GM12878 (cell line): ENCODE data around the gene TBX15. TPM values are rescaled to one million over a fixed set of nuclear protein-coding genes. Genes with fewer than 3 reads are reported as not detected.
A peak's percentile ranks its signal among the peaks of the same experiment; 100 is the strongest.

ENCODE experiments used
- ATAC-seq: fragments of 200-7000 bp; cut with Tn5 transposase; 3 replicates; pipeline ENCODE4 v1.9.1; 2020; ENCODE audit warnings: mild to moderate bottlenecking, moderate library complexity
- BruUV-seq: library from RNA; stranded (reverse); fragments of 400-500 nt; replicated peaks from 2 replicates; lab custom pipeline; 2021; lab: Mats Ljungman, UMichigan
- CTCF ChIA-PET: fragments of 300-600 bp; sonication (Branson Sonifier 250); formaldehyde crosslinking; extraction: SDS; loops from one replicate; lab custom pipeline; 2021; ENCODE audit warnings: inconsistent platforms; lab: Yijun Ruan, JAX
- POLR2A ChIA-PET: fragments of 350-600 bp; formaldehyde crosslinking; extraction: SDS; loops from one replicate; lab custom pipeline; 2021; ENCODE audit warnings: inconsistent platforms; lab: Charles Lee
- RAD21 ChIA-PET: fragments of 300-600 bp; sonication (Branson Sonifier 250); formaldehyde crosslinking; loops from one replicate; lab custom pipeline; 2023; ENCODE audit warnings: antibody characterized with exemption; ENCODE audit not compliant: unreplicated experiment; lab: Charles Lee
- SMC1A ChIA-PET: fragments of 300-600 bp; sonication (Branson Sonifier 250); formaldehyde crosslinking; loops from one replicate; lab custom pipeline; 2023; ENCODE audit not compliant: unreplicated experiment, uncharacterized antibody; lab: Charles Lee
- DNase-seq: peaks from one replicate; pipeline ENCODE4 v3.0.0-alpha.2; 2011; ENCODE audit warnings: low read depth, low spot score
- FAIRE-seq: peaks from 3 replicates; lab custom pipeline; 2011; peaks lifted over from hg19 to GRCh38; lab: Jason Lieb, UNC
- H2AFZ ChIP-seq: 2 replicates; pipeline ENCODE4 v1.6.0; 2011; ENCODE audit warnings: low read depth, low read length, control low read depth; ENCODE audit not compliant: control insufficient read depth
- H3K27ac ChIP-seq: 2 replicates; pipeline ENCODE4 v1.5.1; 2011; ENCODE audit warnings: control low read depth; ENCODE audit not compliant: control insufficient read depth, insufficient read depth
- H3K27me3 ChIP-seq, 2 experiments: replicated peaks in 1 of 2; 2 replicates each; pipeline versions ENCODE4 v1.6.0 to v1.6.1; 2011; ENCODE audit warnings: low read length in 1 of 2; ENCODE audit not compliant: control insufficient read depth in 2 of 2, insufficient read depth in 2 of 2
- H3K36me3 ChIP-seq, 2 experiments: 2 replicates each; pipeline ENCODE4 v1.5.1; 2011; ENCODE audit warnings: low read length in 1 of 2; ENCODE audit not compliant: control insufficient read depth in 2 of 2, insufficient read depth in 2 of 2
- H3K4me1 ChIP-seq: 2 replicates; pipeline ENCODE4 v1.6.1; 2011; ENCODE audit warnings: mild to moderate bottlenecking, low read length, moderate library complexity, mixed read lengths; ENCODE audit not compliant: control insufficient read depth, insufficient read depth
- H3K4me2 ChIP-seq: 2 replicates; pipeline ENCODE4 v1.6.0; 2011; ENCODE audit warnings: control low read depth; ENCODE audit not compliant: control insufficient read depth, insufficient read depth
- H3K4me3 ChIP-seq: fragments of 200-600 bp; sonication (generic); 2 replicates; pipeline ENCODE4 v1.5.1; 2016
- H3K79me2 ChIP-seq: 2 replicates; pipeline ENCODE4 v1.6.0; 2011; ENCODE audit warnings: low read length; ENCODE audit not compliant: control insufficient read depth, insufficient read depth
- H3K9ac ChIP-seq: 2 replicates; pipeline ENCODE4 v1.8.0; 2011; ENCODE audit warnings: low read length, control low read depth, mixed read lengths; ENCODE audit not compliant: control insufficient read depth, insufficient read depth
- H3K9me3 ChIP-seq: replicated peaks from 3 replicates; pipeline ENCODE4 v1.5.1; 2011; ENCODE audit warnings: mild to moderate bottlenecking, low read length; ENCODE audit not compliant: control insufficient read depth, insufficient read depth
- H4K20me1 ChIP-seq: 2 replicates; pipeline ENCODE4 v1.6.0; 2011; ENCODE audit not compliant: control insufficient read depth, insufficient read depth
- BCL11A ChIP-seq: IDR thresholded peaks from 2 replicates; pipeline ENCODE4 v1.6.1; 2011; ENCODE audit warnings: low read depth, low read length
- CHD1 ChIP-seq: IDR thresholded peaks from 2 replicates; pipeline ENCODE4 v1.6.1; 2012; ENCODE audit warnings: low read depth, low read length, improper control_type of control experiment
- KDM1A ChIP-seq: fragments of 200-600 bp; sonication (generic); IDR thresholded peaks from 2 replicates; pipeline ENCODE4 v1.6.1; 2016; ENCODE audit warnings: borderline replicate concordance
- MEF2B ChIP-seq: fragments of 450-650 bp; IDR thresholded peaks from 2 replicates; pipeline ENCODE4 v1.6.1; 2018; ENCODE audit warnings: mild to moderate bottlenecking, moderate library complexity; ENCODE audit not compliant: partially characterized antibody, poor library complexity, severe bottlenecking
- NFYA ChIP-seq: IDR thresholded peaks from 2 replicates; pipeline ENCODE4 v1.6.1; 2011; ENCODE audit warnings: low read depth, mild to moderate bottlenecking, low read length, improper control_type of control experiment, borderline replicate concordance
- NR2F1 ChIP-seq: fragments of 450-650 bp; conservative IDR thresholded peaks from 2 replicates; pipeline ENCODE4 v1.6.1; 2017; ENCODE audit warnings: mild to moderate bottlenecking
- POU2F2 ChIP-seq: IDR thresholded peaks from 3 replicates; pipeline ENCODE4 v1.6.1; 2011; ENCODE audit warnings: low read depth, mild to moderate bottlenecking, low read length, borderline replicate concordance
- SIN3A ChIP-seq: IDR thresholded peaks from 2 replicates; pipeline ENCODE4 v1.6.1; 2012; ENCODE audit warnings: low read depth, low read length, improper control_type of control experiment
- STAT3 ChIP-seq: IDR thresholded peaks from 2 replicates; pipeline ENCODE4 v1.6.1; 2011; ENCODE audit warnings: low read depth, low read length, improper control_type of control experiment
- SUPT20H ChIP-seq: IDR thresholded peaks from 2 replicates; pipeline ENCODE4 v1.6.1; 2011; ENCODE audit warnings: low read depth, mild to moderate bottlenecking, low read length, moderate library complexity, borderline replicate concordance; ENCODE audit not compliant: control insufficient read depth
- ZNF217 ChIP-seq: fragments of 450-650 bp; IDR thresholded peaks from 2 replicates; pipeline ENCODE4 v1.6.1; 2017; ENCODE audit warnings: antibody characterized with exemption, mild to moderate bottlenecking
- ZNF24 ChIP-seq: fragments of 450-650 bp; IDR thresholded peaks from 2 replicates; pipeline ENCODE4 v1.6.1; 2017; ENCODE audit warnings: antibody characterized with exemption, mild to moderate bottlenecking
- ZNF274 ChIP-seq: IDR thresholded peaks from one replicate; pipeline ENCODE4 v1.8.0; 2011; ENCODE audit not compliant: insufficient read length, insufficient read depth
- WGBS: methylation state at CpG from one replicate; pipeline ENCODE4 v1.1.6; 2016; ENCODE audit warnings: low lambda C conversion rate; ENCODE audit not compliant: insufficient replicate concordance, insufficient coverage; ENCODE audit errors: missing lambda C conversion rate; 5-methylcytosine and 5-hydroxymethylcytosine counted together
- in situ Hi-C: fragments of 300-500 bp; cut with MboI; formaldehyde crosslinking; loops from 9 replicates; pipeline ENCODE4 v1.14.3; 2018; ENCODE audit warnings: mixed read lengths
- intact Hi-C: fragments of 100-400 bp; cut with micrococcal nuclease; formaldehyde crosslinking; loops from one replicate; pipeline ENCODE4 v1.14.2; 2022; ENCODE audit not compliant: unreplicated experiment
- polyA plus RNA-seq, 11 experiments: library from polyadenylated mRNA; depleted of rRNA in 4 of 11; unstranded in 6 of 11; stranded (reverse) in 5 of 11; fragments of >200 nt; fragmentation: Nextera tagmentation in 4 of 11; fragmentation: Illumina TruSeq in 1 of 11; extraction: Ambion mirVana in 4 of 11; extraction: Trizol in 1 of 11; gene quantifications; 1 replicate in 1 of 11; 2 replicates in 10 of 11; pipeline versions ENCODE4 v1.2.1 to v1.2.3, GENCODE V29; 2011 to 2016; ENCODE audit warnings: inconsistent platforms in 2 of 11, missing spikeins in 2 of 11, low read depth in 1 of 11
- total RNA-seq, 4 experiments: library from RNA; depleted of rRNA in 3 of 4; stranded (reverse); fragments of >200 nt in 3 of 4; fragmentation: Illumina TruSeq in 1 of 4; extraction: Trizol in 1 of 4; gene quantifications; 2 replicates each; pipeline versions ENCODE4 v1.2.1 to v1.2.3, GENCODE V29; 2013 to 2021
- TF ChIP-seq, protein P1 (sequence below): IDR thresholded peaks from 2 replicates; pipeline ENCODE4 v1.6.1; 2012; ENCODE audit warnings: low read length, inconsistent platforms
- TF ChIP-seq, protein P2 (sequence below): fragments of 450-650 bp; IDR thresholded peaks from 2 replicates; pipeline ENCODE4 v1.6.1; 2016; ENCODE audit warnings: mild to moderate bottlenecking
- TF ChIP-seq, protein P3 (sequence below): fragments of 450-650 bp; IDR thresholded peaks from 2 replicates; pipeline ENCODE4 v1.6.1; 2017; ENCODE audit warnings: antibody characterized with exemption, mild to moderate bottlenecking, moderate library complexity
- TF ChIP-seq, protein P4 (sequence below): IDR thresholded peaks from 2 replicates; pipeline ENCODE4 v1.6.1; 2011; ENCODE audit warnings: mild to moderate bottlenecking, low read depth, low read length, moderate library complexity; ENCODE audit not compliant: insufficient replicate concordance

Gene TBX15
- total and polyA plus RNA-seq, 10 of the 15 experiments (the other 5 are each of a cell fraction or from before 2014, with no cell fraction given): 0.64 to 9.4 (median 0.99) TPM

DNA sequence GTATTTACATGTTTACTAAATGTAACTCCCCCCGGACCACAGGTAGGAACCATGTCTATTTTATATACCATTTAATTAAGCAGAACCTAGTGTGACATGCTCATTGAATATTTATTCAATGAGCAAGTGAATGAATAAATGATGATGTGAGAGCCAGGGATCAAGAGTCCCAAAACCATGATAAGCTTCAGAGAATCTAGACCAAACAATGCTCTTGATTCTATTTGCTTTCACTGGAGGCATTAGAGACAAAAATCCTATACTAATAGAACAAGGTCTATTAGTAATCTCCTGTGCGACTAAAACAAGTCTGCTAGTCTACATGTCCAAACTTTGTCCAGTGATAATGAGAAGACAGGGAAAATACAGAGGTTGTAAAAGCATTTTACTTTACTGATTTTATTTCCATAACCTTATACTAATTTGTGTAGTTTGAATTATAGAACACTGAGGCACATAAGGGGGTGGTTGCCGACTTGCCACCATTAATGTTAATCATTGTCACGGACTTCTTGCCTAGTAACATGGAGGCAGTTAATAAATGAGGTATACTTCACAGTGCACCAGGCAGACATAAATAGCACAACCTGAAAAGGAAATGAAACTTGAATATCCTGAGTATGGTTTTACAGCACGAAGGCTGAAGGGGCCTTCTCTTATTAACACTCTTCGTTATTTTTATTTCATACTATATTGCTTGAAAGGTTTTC lies 69.8 kb downstream of the TBX15 start:
- no peaks in the 10 kb centered on the region for H3K79me2 ChIP-seq
- peak overlapping the region; percentile 22 for H3K4me2 ChIP-seq
- TF ChIP-seq NR2F1: peak; percentile 37; the same call in 1 of the 2 replicates
- TF ChIP-seq MEF2B: peak; percentile 88
- TF ChIP-seq SIN3A: no peak
- no peak for TF ChIP-seq STAT3
- TF ChIP-seq, protein P1, sequence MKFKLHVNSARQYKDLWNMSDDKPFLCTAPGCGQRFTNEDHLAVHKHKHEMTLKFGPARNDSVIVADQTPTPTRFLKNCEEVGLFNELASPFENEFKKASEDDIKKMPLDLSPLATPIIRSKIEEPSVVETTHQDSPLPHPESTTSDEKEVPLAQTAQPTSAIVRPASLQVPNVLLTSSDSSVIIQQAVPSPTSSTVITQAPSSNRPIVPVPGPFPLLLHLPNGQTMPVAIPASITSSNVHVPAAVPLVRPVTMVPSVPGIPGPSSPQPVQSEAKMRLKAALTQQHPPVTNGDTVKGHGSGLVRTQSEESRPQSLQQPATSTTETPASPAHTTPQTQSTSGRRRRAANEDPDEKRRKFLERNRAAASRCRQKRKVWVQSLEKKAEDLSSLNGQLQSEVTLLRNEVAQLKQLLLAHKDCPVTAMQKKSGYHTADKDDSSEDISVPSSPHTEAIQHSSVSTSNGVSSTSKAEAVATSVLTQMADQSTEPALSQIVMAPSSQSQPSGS: 0 out of 2 replicates have a peak, but pooled peaks have one; percentile 19
- no peak for TF ChIP-seq ZNF274
- TF ChIP-seq, protein P2, sequence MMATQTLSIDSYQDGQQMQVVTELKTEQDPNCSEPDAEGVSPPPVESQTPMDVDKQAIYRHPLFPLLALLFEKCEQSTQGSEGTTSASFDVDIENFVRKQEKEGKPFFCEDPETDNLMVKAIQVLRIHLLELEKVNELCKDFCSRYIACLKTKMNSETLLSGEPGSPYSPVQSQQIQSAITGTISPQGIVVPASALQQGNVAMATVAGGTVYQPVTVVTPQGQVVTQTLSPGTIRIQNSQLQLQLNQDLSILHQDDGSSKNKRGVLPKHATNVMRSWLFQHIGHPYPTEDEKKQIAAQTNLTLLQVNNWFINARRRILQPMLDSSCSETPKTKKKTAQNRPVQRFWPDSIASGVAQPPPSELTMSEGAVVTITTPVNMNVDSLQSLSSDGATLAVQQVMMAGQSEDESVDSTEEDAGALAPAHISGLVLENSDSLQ: no peak
- TF ChIP-seq ZNF217: 0 out of 2 replicates have a peak, but pooled peaks have one; percentile 57
- TF ChIP-seq CHD1: no peak
- TF ChIP-seq, protein P3, sequence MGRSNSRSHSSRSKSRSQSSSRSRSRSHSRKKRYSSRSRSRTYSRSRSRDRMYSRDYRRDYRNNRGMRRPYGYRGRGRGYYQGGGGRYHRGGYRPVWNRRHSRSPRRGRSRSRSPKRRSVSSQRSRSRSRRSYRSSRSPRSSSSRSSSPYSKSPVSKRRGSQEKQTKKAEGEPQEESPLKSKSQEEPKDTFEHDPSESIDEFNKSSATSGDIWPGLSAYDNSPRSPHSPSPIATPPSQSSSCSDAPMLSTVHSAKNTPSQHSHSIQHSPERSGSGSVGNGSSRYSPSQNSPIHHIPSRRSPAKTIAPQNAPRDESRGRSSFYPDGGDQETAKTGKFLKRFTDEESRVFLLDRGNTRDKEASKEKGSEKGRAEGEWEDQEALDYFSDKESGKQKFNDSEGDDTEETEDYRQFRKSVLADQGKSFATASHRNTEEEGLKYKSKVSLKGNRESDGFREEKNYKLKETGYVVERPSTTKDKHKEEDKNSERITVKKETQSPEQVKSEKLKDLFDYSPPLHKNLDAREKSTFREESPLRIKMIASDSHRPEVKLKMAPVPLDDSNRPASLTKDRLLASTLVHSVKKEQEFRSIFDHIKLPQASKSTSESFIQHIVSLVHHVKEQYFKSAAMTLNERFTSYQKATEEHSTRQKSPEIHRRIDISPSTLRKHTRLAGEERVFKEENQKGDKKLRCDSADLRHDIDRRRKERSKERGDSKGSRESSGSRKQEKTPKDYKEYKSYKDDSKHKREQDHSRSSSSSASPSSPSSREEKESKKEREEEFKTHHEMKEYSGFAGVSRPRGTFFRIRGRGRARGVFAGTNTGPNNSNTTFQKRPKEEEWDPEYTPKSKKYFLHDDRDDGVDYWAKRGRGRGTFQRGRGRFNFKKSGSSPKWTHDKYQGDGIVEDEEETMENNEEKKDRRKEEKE: no peak
- peak; percentile 17; the same call in 1 of the 2 replicates for TF ChIP-seq ZNF24
- no peak for TF ChIP-seq NFYA
- TF ChIP-seq SUPT20H: no peak
- TF ChIP-seq, protein P4, sequence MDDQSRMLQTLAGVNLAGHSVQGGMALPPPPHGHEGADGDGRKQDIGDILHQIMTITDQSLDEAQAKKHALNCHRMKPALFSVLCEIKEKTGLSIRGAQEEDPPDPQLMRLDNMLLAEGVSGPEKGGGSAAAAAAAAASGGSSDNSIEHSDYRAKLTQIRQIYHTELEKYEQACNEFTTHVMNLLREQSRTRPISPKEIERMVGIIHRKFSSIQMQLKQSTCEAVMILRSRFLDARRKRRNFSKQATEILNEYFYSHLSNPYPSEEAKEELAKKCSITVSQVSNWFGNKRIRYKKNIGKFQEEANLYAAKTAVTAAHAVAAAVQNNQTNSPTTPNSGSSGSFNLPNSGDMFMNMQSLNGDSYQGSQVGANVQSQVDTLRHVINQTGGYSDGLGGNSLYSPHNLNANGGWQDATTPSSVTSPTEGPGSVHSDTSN: no peak
- TF ChIP-seq KDM1A: no peak
- no peak for TF ChIP-seq POU2F2
- TF ChIP-seq BCL11A: no peak

More for the DNA sequence above, 69.8 kb downstream of the TBX15 start:
- CTCF ChIA-PET: no interaction called here
- DNase-seq (peak; percentile 40), FAIRE-seq (no peak), ATAC-seq (peak; percentile 64)
- Histone ChIP-seq H3K36me3 (no peaks in the 10 kb centered on the region), H2AFZ (no peak overlapping the region; the same call in 1 of the 2 replicates), H3K27me3 (no peaks in the 10 kb centered on the region), H3K4me3 (no peak overlapping the region), H3K27ac (no peak overlapping the region; the same call in 1 of the 2 replicates), H3K9ac (no peak overlapping the region), H3K4me1 (peaks cover 2% of the 10 kb centered on the region; the same call in 1 of the 2 replicates), H3K9me3 (no peaks in the 10 kb centered on the region; the same call in 2 of the 3 replicates), H4K20me1 (no peaks in the 10 kb centered on the region)
- 42% methylated on average over 6 of the region's 6 CpGs for WGBS
- POLR2A ChIA-PET: interaction anchor here (0.9 kb wide), 1 partner anchor 11 kb away, joined by 3 read pairs; no protein-coding TSS in a partner anchor
- SMC1A ChIA-PET: interaction anchor here (0.6 to 1.0 kb wide), 2 partner anchors 10 to 1971 kb away, joined by 3 to 4 read pairs; no protein-coding TSS in a partner anchor
- no TSS peak for BruUV-seq
- in situ Hi-C loops (no loop called here), intact Hi-C loops (loop anchor here (5.0 kb wide), 1 partner anchor 44 kb away; no protein-coding TSS in a partner anchor)
- RAD21 ChIA-PET: interaction anchor here (1.1 kb wide), 1 partner anchor 11 kb away, joined by 3 read pairs; no protein-coding TSS in a partner anchor
